Dendritic cell treated with granulocyte-macrophage colony-stimulating factor and Interleukin-4, amounts not matched to agents 40 ng/mL and 50 ng/mL, for 4 days (primary cell): ENCODE measurements around the gene RAB6B.

Experiments used
- H3K27ac Mint-ChIP-seq: one replicate; pipeline ENCODE4 v1.8.0; 2022; ENCODE audit warnings: mild to moderate bottlenecking, mixed read lengths
- H3K27me3 Mint-ChIP-seq: one replicate; pipeline ENCODE4 v1.8.0; 2022; ENCODE audit warnings: mild to moderate bottlenecking, mixed read lengths
- H3K36me3 Mint-ChIP-seq: one replicate; pipeline ENCODE4 v1.8.0; 2022; ENCODE audit warnings: low read depth, mixed read lengths
- H3K4me1 Mint-ChIP-seq: one replicate; pipeline ENCODE4 v1.8.0; 2022; ENCODE audit warnings: low read depth, mixed read lengths
- H3K4me3 Mint-ChIP-seq: one replicate; pipeline ENCODE4 v1.8.0; 2022; ENCODE audit warnings: mild to moderate bottlenecking, moderate library complexity, mixed read lengths
- H3K9me3 Mint-ChIP-seq: one replicate; pipeline ENCODE4 v1.8.0; 2022; ENCODE audit warnings: mixed read lengths
- intact Hi-C: fragments of 100-400 bp; cut with micrococcal nuclease; formaldehyde crosslinking; loops from one replicate; pipeline ENCODE4 v1.15.0; 2022

Gene RAB6B

DNA sequence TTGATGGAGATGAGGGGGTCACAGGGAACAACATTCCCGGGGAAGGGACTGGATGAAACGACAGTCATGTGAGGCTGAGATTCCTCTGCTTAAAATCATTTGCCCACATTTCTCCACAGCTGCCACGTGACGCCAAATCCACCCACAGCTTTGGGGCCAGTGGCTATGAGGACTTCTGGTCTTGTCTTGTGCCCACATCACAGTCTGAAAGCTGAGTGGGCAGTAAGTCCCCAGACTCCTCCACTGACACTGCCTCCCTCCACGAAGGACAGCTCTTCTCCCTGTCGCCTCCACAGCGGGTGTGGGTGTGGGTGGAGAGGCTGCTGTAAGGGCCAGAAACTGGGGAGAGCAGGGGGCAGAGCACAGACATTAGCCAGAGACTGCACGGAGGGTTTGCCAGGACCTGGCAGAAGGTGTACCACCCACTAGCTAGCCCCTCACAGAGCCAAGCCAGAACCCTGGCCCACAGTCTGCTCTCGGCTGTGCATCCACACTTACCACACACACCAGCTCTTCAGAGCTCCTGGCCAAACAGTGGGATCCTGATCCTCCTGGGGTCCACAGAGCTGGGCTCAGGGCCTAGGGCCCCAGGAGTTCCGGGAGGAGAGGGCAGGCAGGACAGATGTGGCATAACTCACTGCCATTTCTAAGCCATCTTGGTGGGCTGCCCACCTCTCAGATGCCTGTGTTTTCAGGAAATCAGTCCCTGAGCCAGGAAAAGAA lies 24.2 kb downstream of the RAB6B start:
- H3K27me3 Mint-ChIP-seq: no peaks in the 10 kb centered on the region
- intact Hi-C loops: no loop called here
- H3K27ac Mint-ChIP-seq: no peak overlapping the region
- no peaks in the 10 kb centered on the region for H3K4me1 Mint-ChIP-seq
- H3K9me3 Mint-ChIP-seq: no peaks in the 10 kb centered on the region
- H3K4me3 Mint-ChIP-seq: no peak overlapping the region
- H3K36me3 Mint-ChIP-seq: no peaks in the 10 kb centered on the region

DNA sequence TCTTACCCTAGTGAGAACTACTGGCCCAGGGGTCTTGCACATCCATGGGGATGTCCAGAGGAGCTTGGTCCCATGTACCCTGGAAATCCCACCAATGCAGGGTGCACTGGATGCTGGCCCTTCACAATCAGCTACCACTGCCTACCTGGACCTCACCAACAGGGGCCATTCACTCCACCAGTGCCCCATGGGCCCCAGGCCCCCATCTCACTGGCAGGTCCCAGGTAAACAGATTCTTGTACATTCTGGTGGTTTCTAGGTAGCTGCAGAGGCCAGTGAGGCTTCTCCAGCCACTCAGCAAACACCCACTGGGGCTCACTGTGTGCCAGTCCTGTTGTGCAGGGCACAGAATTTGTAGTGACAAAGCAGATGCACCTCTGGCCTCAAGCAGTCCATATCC lies 24.9 kb downstream of the RAB6B start:
- Mint-ChIP-seq H3K27ac (no peak overlapping the region), H3K4me1 (no peaks in the 10 kb centered on the region), H3K4me3 (no peak overlapping the region), H3K27me3 (no peaks in the 10 kb centered on the region), H3K9me3 (no peaks in the 10 kb centered on the region), H3K36me3 (no peaks in the 10 kb centered on the region)
- intact Hi-C loops: no loop called here

DNA sequence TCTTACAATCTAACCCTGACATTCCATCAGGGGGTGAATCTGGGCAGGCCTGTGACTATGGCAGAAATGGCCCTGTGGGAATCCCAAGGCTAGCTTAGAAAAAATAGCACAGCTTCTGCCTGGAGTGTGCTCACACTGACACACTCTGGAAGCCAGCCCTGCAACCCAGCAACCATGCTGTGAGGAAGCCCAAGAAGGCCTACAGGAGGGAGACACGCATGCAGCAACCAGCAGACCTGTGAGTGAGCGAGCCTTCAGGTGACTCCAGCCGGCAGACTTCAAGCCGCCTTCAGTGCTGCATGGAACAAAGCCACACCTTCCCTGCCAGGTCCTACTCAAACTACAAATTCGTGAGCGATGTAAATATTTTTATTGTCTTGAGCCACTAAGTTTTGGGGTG lies 26.1 kb downstream of the RAB6B start:
- intact Hi-C loops: no loop called here
- no peaks in the 10 kb centered on the region for H3K27me3 Mint-ChIP-seq
- no peak overlapping the region for H3K4me3 Mint-ChIP-seq
- no peak overlapping the region for H3K27ac Mint-ChIP-seq
- no peaks in the 10 kb centered on the region for H3K4me1 Mint-ChIP-seq
- no peaks in the 10 kb centered on the region for H3K9me3 Mint-ChIP-seq
- H3K36me3 Mint-ChIP-seq: no peaks in the 10 kb centered on the region

DNA sequence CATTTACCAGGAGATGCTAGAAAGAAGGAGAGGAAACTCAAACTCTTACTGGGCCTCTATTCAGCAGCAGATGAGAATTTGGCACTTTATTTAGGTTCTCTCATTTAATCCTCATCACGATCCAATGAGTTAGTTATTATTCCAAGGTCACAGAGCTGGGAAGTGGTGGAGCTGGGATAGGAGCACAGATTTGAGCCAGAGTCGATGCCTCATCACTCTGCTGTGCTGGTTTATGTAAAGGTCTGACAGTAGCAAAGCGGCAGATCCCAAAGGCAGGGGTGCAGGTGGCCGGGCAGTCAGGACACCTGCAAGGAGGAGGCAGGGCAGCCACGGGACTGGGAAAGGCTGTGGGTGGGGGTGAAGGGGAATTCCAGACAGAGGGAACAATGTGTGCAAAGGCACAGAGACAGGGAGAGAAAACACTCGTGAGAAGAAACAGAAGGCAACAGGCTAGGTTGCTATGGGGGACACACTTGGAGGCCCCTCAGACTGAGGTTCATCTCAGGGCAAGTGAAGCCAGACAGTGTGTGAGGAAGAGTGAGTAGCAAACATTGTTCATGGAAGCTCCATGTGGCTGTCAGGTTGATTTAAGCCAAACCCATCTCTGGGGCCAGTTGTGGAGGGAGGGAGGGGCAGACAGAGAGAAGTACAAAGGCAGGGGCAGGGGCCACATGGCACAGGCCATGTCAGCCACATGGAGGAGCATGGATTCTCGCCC lies 26.8 kb downstream of the RAB6B start:
- no peaks in the 10 kb centered on the region for H3K4me1 Mint-ChIP-seq
- H3K27ac Mint-ChIP-seq: no peak overlapping the region
- H3K9me3 Mint-ChIP-seq: no peaks in the 10 kb centered on the region
- intact Hi-C loops: no loop called here
- no peaks in the 10 kb centered on the region for H3K36me3 Mint-ChIP-seq
- no peak overlapping the region for H3K4me3 Mint-ChIP-seq
- no peaks in the 10 kb centered on the region for H3K27me3 Mint-ChIP-seq

DNA sequence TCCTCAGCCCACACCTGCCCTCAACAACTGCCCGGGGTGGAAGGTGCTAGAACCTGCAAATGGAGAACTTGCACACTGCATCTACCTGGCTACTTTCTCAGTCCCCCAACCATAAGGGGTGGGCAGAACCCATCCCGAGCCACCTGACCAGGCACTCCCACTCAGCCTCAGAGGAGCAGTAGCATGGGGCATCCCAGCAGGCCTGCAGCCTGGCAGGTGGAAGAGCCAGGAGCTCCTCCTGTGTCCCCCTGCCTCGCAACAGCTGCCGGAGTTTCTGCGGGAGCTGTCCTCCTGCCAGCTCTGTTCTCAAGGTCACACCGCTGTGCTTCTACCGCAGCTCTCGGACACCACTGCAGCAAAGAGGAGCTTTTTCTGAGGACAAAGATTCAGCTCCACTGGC lies 27.5 kb downstream of the RAB6B start:
- Mint-ChIP-seq H3K4me1 (no peaks in the 10 kb centered on the region), H3K27me3 (no peaks in the 10 kb centered on the region), H3K36me3 (no peaks in the 10 kb centered on the region), H3K9me3 (no peaks in the 10 kb centered on the region), H3K27ac (no peak overlapping the region), H3K4me3 (no peak overlapping the region)
- intact Hi-C loops: no loop called here

DNA sequence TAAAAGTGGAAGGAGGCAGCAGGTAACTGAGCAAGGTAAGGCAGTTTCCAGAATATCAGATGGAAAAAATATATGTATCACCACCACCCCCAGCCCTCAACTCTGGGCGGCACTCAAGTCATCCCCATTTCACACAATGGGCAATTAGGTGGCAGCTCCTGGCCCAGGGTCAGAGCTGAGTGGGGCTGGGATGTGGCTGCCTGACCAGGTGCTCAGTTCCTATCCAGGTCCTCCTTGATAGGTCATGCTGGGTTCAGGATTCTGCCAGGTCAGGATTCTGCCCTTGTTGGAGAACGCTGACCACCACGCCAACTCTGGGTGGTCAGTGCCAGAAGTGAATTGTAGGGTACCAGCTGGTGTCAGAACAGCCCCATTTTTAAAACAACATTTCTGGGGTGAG lies 29.5 kb downstream of the RAB6B start:
- H3K27me3 Mint-ChIP-seq: no peaks in the 10 kb centered on the region
- no peaks in the 10 kb centered on the region for H3K36me3 Mint-ChIP-seq
- H3K27ac Mint-ChIP-seq: no peak overlapping the region
- H3K9me3 Mint-ChIP-seq: no peaks in the 10 kb centered on the region
- no peaks in the 10 kb centered on the region for H3K4me1 Mint-ChIP-seq
- intact Hi-C loops: no loop called here
- no peak overlapping the region for H3K4me3 Mint-ChIP-seq

DNA sequence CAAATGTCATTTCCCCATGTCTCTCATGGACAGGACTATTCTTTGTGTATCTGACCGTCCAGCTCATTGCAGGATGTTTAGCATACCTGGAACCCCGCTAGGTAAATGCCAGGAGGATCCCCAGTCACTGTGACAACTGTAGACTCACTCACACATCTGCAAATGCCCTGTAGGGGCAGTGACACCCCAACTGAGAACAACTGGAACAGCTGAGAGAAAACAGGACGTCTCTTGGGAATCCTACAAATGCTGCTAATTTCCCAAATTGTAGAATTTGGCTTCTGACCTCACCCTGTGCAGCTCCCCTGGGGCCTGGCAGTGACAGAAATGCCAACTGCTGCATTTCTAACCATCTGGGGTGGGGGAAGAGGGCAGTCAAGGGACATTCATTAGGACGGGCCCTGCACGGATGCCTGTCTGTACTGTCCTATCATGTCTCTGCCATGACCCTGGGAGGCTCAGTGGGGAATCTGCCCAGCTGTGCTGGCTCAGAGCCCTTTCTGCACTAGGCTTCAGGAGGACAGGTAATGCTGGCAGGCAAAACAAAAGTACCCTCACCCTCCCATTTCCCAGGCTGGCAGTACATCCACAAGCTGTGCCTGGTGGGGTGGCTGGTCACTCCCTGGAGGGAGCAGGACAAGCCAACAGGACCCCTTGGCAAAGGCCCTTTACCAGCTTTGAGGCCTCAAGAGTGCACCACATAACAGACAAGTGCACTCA lies 30.4 kb downstream of the RAB6B start:
- H3K36me3 Mint-ChIP-seq: no peaks in the 10 kb centered on the region
- no peaks in the 10 kb centered on the region for H3K4me1 Mint-ChIP-seq
- H3K9me3 Mint-ChIP-seq: no peaks in the 10 kb centered on the region
- H3K27ac Mint-ChIP-seq: no peak overlapping the region
- H3K27me3 Mint-ChIP-seq: no peaks in the 10 kb centered on the region
- no peak overlapping the region for H3K4me3 Mint-ChIP-seq
- intact Hi-C loops: no loop called here

DNA sequence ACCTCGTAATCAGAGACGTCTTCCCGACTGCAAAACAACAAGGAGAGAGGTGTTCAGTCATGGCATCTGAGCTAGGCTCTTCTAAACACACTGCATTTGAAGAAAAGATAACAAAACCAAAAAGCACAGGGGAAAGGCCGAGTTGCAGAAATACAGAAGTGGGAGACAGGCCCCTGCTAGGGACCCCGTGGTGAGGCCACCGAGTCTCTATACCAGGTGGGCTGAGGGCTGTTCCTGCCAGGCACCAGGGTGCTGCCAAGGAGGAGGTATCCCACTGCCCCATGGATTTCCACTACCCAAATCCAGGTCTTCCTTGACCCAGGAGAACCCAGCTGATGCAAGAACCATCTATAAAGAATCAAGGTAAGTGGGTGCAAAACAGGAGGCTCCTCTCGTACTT lies 31.1 kb downstream of the RAB6B start:
- intact Hi-C loops: no loop called here
- Mint-ChIP-seq H3K9me3 (no peaks in the 10 kb centered on the region), H3K27ac (no peak overlapping the region), H3K4me3 (no peak overlapping the region), H3K36me3 (no peaks in the 10 kb centered on the region), H3K27me3 (no peaks in the 10 kb centered on the region), H3K4me1 (no peaks in the 10 kb centered on the region)

DNA sequence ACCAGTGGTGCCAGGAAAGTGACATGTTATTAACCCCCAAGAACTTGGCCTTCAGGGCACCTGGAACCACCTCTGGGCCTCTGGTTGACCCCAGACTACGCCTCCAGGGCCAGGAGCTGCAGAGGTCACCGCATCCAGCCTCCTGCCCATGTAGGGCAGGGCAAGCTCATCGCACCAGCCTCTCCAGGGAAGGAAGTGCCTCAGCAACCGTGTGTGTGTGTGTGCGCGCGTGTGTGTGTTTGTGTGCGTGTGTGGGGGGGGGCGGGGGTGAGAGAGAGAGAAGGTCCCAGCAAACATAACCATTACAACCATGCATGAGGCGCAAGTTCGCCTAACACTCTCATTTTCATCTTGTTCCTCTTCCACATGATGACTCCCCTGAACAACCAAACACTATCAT lies 31.8 kb downstream of the RAB6B start:
- no peak overlapping the region for H3K27ac Mint-ChIP-seq
- H3K4me3 Mint-ChIP-seq: no peak overlapping the region
- no peaks in the 10 kb centered on the region for H3K27me3 Mint-ChIP-seq
- H3K9me3 Mint-ChIP-seq: no peaks in the 10 kb centered on the region
- H3K4me1 Mint-ChIP-seq: no peaks in the 10 kb centered on the region
- H3K36me3 Mint-ChIP-seq: no peaks in the 10 kb centered on the region
- intact Hi-C loops: no loop called here

DNA sequence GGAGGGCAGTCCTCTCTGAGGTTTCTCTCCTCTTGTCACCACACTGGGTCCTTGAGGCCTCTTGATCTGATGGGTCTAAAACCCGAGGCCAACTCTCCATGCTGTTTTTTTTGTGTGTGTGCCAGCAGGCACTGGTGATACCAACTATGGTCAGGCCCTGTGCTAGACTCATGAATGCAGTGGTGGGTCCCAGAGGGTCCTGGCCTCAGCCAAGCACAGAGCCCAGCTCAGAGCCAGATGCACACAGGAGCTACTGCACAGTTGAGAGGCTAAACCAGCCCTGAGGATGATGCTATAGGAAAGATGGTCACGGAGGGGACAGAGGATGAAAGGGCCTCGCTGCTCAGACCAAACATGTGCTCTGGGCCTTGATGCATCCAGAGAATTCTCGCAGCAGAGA lies 33.5 kb downstream of the RAB6B start:
- Mint-ChIP-seq H3K9me3 (no peaks in the 10 kb centered on the region), H3K27ac (no peak overlapping the region), H3K4me3 (no peak overlapping the region), H3K36me3 (no peaks in the 10 kb centered on the region), H3K27me3 (no peaks in the 10 kb centered on the region), H3K4me1 (peaks cover 9% of the 10 kb centered on the region)
- intact Hi-C loops: no loop called here

DNA sequence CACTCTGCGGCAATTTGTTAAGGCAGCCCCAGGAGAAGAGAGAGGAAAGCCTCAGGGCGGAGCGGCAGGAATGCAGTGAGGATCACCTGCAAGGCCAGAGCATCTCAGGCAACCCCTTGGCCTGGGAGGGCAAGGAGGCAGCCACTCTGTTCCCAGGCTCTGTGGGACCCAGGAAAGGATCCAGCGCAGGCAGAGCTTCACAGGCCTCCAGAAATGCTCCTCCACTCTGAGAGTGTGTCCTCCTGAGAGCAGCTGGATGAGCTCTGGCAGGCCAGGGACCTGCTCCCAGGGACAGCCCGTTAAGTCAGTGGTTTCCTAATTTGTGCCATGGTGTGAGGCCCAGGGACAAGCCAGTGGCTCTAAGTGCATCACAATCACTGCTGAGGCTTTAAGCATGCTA lies 35.2 kb downstream of the RAB6B start:
- Mint-ChIP-seq H3K4me3 (no peak overlapping the region), H3K27me3 (no peaks in the 10 kb centered on the region), H3K36me3 (no peaks in the 10 kb centered on the region), H3K27ac (no peak overlapping the region), H3K9me3 (no peaks in the 10 kb centered on the region), H3K4me1 (peaks cover 9% of the 10 kb centered on the region)
- intact Hi-C loops: no loop called here

DNA sequence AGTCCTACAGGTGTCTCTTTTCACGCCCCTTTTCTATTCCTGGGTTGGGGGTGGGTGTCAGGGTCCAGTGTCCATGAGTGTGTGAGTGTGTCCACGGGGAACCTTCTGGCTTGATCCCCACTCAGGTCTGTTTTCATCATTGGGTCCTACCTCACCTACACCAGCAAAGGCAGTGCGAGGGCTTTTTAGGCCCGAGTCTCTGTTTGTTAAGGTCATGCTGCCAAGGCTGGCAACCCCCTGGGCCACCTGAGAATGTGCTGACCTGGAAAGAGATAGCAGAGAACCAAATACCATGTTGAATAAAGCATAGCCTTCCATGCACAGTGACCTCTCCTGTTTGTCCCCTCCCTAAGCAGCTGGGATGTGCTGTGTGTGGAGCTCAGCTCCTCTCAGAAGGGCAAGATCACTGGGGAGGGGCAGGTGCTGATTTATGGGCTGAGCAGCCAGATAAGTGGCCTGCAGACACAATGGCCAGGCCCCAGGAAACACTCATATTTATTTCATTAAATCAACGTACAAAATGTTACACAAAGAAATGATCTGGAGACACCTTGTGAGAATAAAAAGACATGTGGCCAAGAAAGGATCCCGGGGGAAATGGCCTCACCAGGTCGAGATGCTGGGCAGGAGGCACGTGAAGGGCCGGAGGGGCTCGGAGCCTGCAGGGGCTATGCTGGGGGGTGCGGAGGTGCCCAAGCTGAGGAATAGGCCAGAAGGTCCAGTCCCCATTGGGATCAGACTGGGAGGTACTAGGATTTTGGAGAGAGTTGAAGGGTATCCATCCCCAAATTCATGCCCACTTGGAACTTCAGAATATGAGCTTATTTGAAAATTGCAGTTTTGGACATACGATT lies 36.1 kb downstream of the RAB6B start:
- no peaks in the 10 kb centered on the region for H3K36me3 Mint-ChIP-seq
- no peaks in the 10 kb centered on the region for H3K9me3 Mint-ChIP-seq
- H3K4me1 Mint-ChIP-seq: peaks cover 9% of the 10 kb centered on the region
- no peaks in the 10 kb centered on the region for H3K27me3 Mint-ChIP-seq
- no peak overlapping the region for H3K4me3 Mint-ChIP-seq
- no peak overlapping the region for H3K27ac Mint-ChIP-seq
- intact Hi-C loops: no loop called here

DNA sequence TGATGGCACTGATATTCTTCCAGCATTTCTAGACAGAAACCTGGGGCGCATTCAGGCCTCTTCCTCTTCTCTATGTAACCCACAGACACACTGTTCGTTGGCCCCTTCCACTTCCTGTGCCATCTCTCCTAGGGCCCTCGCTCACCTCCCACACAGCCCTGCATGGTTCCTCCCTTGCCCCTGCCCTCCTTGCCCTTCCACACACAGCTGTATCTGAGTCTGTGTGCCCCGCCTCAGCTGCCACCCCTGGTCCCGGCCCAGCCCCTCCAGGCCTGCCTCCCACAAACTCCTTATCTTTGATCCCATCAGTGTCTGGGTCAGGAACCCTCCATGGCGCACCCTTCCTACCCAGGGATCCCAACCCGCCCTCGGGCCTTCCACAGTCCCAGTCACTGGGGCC lies 37.9 kb downstream of the RAB6B start:
- H3K27ac Mint-ChIP-seq: no peak overlapping the region
- H3K36me3 Mint-ChIP-seq: no peaks in the 10 kb centered on the region
- no peaks in the 10 kb centered on the region for H3K9me3 Mint-ChIP-seq
- H3K27me3 Mint-ChIP-seq: no peaks in the 10 kb centered on the region
- intact Hi-C loops: no loop called here
- no peak overlapping the region for H3K4me3 Mint-ChIP-seq
- peaks cover 9% of the 10 kb centered on the region for H3K4me1 Mint-ChIP-seq

DNA sequence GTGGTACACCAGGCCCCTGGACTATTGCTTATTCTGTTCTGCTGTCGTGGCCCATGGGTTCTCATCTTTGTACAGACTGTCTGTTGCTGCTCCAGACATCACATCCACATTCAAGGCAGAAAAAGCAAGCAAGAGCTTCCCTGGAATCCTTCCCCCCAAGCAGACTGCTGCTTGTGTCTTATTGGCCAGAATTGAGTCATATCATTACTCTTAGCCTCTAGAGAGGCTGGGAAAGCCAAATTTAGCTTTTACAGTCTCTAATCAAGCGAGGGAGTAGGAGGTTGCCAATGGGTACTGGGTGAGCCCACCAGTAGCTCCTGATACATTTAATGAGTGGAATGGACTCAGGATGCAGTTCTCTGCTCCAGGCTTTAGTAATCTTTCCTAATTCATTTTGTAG lies 39.4 kb downstream of the RAB6B start:
- Mint-ChIP-seq H3K36me3 (no peaks in the 10 kb centered on the region), H3K27me3 (no peaks in the 10 kb centered on the region), H3K4me3 (no peak overlapping the region), H3K4me1 (peaks cover 9% of the 10 kb centered on the region), H3K9me3 (no peaks in the 10 kb centered on the region), H3K27ac (no peak overlapping the region)
- intact Hi-C loops: no loop called here
